ENCODE data around the gene USP48.

GRCh38 chr1:21793104-21793503, 10.2 kb upstream of the USP48 start:
- TF ChIP-seq, protein P1, sequence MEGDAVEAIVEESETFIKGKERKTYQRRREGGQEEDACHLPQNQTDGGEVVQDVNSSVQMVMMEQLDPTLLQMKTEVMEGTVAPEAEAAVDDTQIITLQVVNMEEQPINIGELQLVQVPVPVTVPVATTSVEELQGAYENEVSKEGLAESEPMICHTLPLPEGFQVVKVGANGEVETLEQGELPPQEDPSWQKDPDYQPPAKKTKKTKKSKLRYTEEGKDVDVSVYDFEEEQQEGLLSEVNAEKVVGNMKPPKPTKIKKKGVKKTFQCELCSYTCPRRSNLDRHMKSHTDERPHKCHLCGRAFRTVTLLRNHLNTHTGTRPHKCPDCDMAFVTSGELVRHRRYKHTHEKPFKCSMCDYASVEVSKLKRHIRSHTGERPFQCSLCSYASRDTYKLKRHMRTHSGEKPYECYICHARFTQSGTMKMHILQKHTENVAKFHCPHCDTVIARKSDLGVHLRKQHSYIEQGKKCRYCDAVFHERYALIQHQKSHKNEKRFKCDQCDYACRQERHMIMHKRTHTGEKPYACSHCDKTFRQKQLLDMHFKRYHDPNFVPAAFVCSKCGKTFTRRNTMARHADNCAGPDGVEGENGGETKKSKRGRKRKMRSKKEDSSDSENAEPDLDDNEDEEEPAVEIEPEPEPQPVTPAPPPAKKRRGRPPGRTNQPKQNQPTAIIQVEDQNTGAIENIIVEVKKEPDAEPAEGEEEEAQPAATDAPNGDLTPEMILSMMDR (IDR thresholded peaks at IDR 0.05; ENCODE audit: insufficient read depth, low read length, poor library complexity, severe bottlenecking), result no peak
- no peak for TF ChIP-seq EZH2phosphoT487 (conservative IDR thresholded peaks at IDR 0.05; ENCODE audit: low read length)
